H9 (cell line): ENCODE measurements around the gene ELMOD3. TPM values are rescaled to one million over a fixed set of nuclear protein-coding genes. Genes with fewer than 3 reads are reported as not detected.

Experiments
- DNase-seq: peaks from one replicate; pipeline ENCODE4 v3.0.0-alpha.2; 2017
- H2AFZ ChIP-seq: one replicate; pipeline ENCODE4 v1.6.1; 2013; ENCODE audit warnings: mild to moderate bottlenecking, low read length, control low read depth, moderate library complexity
- H2AK5ac ChIP-seq: 2 replicates; pipeline ENCODE4 v1.6.1; 2013; ENCODE audit warnings: low read length, control low read depth, mixed read lengths; ENCODE audit not compliant: insufficient read length
- H2BK120ac ChIP-seq: one replicate; pipeline ENCODE4 v1.6.1; 2013; ENCODE audit warnings: low read depth, mild to moderate bottlenecking, low read length, control low read depth, inconsistent platforms; ENCODE audit not compliant: poor library complexity, severe bottlenecking
- H2BK12ac ChIP-seq: 2 replicates; pipeline ENCODE4 v1.6.1; 2013; ENCODE audit warnings: low read length, control low read depth, mixed read lengths, low read depth; ENCODE audit not compliant: insufficient read length
- H2BK15ac ChIP-seq: 2 replicates; pipeline ENCODE4 v1.6.1; 2013; ENCODE audit warnings: low read depth, low read length, control low read depth
- H2BK20ac ChIP-seq: one replicate; pipeline ENCODE4 v1.6.1; 2013; ENCODE audit warnings: low read depth, mild to moderate bottlenecking, low read length, control low read depth, inconsistent platforms; ENCODE audit not compliant: poor library complexity, severe bottlenecking
- H2BK5ac ChIP-seq: 2 replicates; pipeline ENCODE4 v1.6.1; 2013; ENCODE audit warnings: low read length, control low read depth, mixed read lengths; ENCODE audit not compliant: insufficient read length
- H3K14ac ChIP-seq: 2 replicates; pipeline ENCODE4 v1.6.1; 2013; ENCODE audit warnings: low read length, control low read depth; ENCODE audit not compliant: insufficient read depth
- H3K18ac ChIP-seq: 2 replicates; pipeline ENCODE4 v1.6.1; 2013; ENCODE audit warnings: low read depth, mild to moderate bottlenecking, mixed read lengths, low read length, control low read depth; ENCODE audit not compliant: insufficient read length
- H3K23ac ChIP-seq: 2 replicates; pipeline ENCODE4 v1.6.1; 2013; ENCODE audit warnings: low read length, control low read depth, mixed read lengths, low read depth; ENCODE audit not compliant: insufficient read length
- H3K23me2 ChIP-seq: 2 replicates; pipeline ENCODE4 v1.6.1; 2013; ENCODE audit warnings: low read depth, mild to moderate bottlenecking, mixed read lengths, low read length, control low read depth; ENCODE audit not compliant: insufficient read length, poor library complexity, severe bottlenecking
- H3K27ac ChIP-seq: 2 replicates; pipeline ENCODE4 v1.5.1; 2013; ENCODE audit warnings: low read length, control low read depth, mixed read lengths, low read depth; ENCODE audit not compliant: insufficient read length
- H3K27me3 ChIP-seq: 2 replicates; pipeline ENCODE4 v1.6.1; 2013; ENCODE audit warnings: low read length, control low read depth, inconsistent platforms; ENCODE audit not compliant: insufficient read depth
- H3K4ac ChIP-seq: 2 replicates; pipeline ENCODE4 v1.6.1; 2013; ENCODE audit warnings: low read depth, mild to moderate bottlenecking, control low read depth, inconsistent platforms, low read length, moderate library complexity
- H3K4me1 ChIP-seq: 2 replicates; pipeline ENCODE4 v1.6.1; 2013; ENCODE audit warnings: low read length, control low read depth, inconsistent platforms; ENCODE audit not compliant: insufficient read depth
- H3K4me2 ChIP-seq: 2 replicates; pipeline ENCODE4 v1.6.1; 2013; ENCODE audit warnings: low read length, control low read depth, mixed read lengths; ENCODE audit not compliant: insufficient read length, insufficient read depth
- H3K56ac ChIP-seq: 2 replicates; pipeline ENCODE4 v1.6.1; 2013; ENCODE audit warnings: low read depth, mild to moderate bottlenecking, mixed read lengths, low read length, control low read depth; ENCODE audit not compliant: insufficient read length
- H3K79me1 ChIP-seq: 2 replicates; pipeline ENCODE4 v1.6.1; 2013; ENCODE audit warnings: low read depth, mild to moderate bottlenecking, moderate library complexity, low read length, control low read depth, inconsistent platforms; ENCODE audit not compliant: insufficient read depth, poor library complexity, severe bottlenecking
- H3K79me2 ChIP-seq: 2 replicates; pipeline ENCODE4 v1.6.1; 2013; ENCODE audit warnings: low read length, control low read depth, inconsistent platforms; ENCODE audit not compliant: insufficient read depth
- H3K9ac ChIP-seq: 2 replicates; pipeline ENCODE4 v1.6.1; 2013; ENCODE audit warnings: low read length, control low read depth, mixed read lengths; ENCODE audit not compliant: insufficient read length; ENCODE audit errors: extremely low read depth
- H3K9me3 ChIP-seq: one replicate; pipeline ENCODE4 v1.6.1; 2013; ENCODE audit warnings: low read depth, low read length, inconsistent platforms; ENCODE audit not compliant: control insufficient read depth
- H3T11ph ChIP-seq: one replicate; pipeline ENCODE4 v1.6.1; 2013; ENCODE audit warnings: mild to moderate bottlenecking, low read length, control low read depth, inconsistent platforms
- H4K20me1 ChIP-seq: one replicate; pipeline ENCODE4 v1.6.1; 2013; ENCODE audit not compliant: control insufficient read depth, insufficient read length, insufficient read depth
- H4K5ac ChIP-seq: 2 replicates; pipeline ENCODE4 v1.6.1; 2013; ENCODE audit warnings: low read depth, mild to moderate bottlenecking, mixed read lengths, low read length, control low read depth; ENCODE audit not compliant: insufficient read length
- H4K8ac ChIP-seq: replicated peaks from 2 replicates; pipeline ENCODE4 v1.6.1; 2013; ENCODE audit warnings: low read length, control low read depth, mixed read lengths, low read depth; ENCODE audit not compliant: insufficient read length
- H4K91ac ChIP-seq: 2 replicates; pipeline ENCODE4 v1.6.1; 2013; ENCODE audit warnings: low read depth, mild to moderate bottlenecking, moderate library complexity, mixed read lengths, low read length, control low read depth; ENCODE audit not compliant: insufficient read length
- H3K27ac Mint-ChIP-seq, 3 experiments: 2 replicates in 2 of 3; 3 replicates in 1 of 3; pipeline ENCODE4 v1.8.0; 2020 to 2021; ENCODE audit warnings: mixed read lengths in 3 of 3, mild to moderate bottlenecking in 1 of 3, moderate library complexity in 1 of 3
- H3K27me3 Mint-ChIP-seq: 2 replicates; pipeline ENCODE4 v1.8.0; 2021; ENCODE audit warnings: low read depth, mild to moderate bottlenecking, moderate library complexity, mixed read lengths
- H3K36me3 Mint-ChIP-seq, 3 experiments: 2 replicates in 2 of 3; 3 replicates in 1 of 3; pipeline ENCODE4 v1.8.0; 2020 to 2021; ENCODE audit warnings: low read depth in 3 of 3, mixed read lengths in 3 of 3; ENCODE audit not compliant: insufficient read depth in 1 of 3
- H3K4me1 Mint-ChIP-seq, 2 experiments: 2 replicates each; pipeline ENCODE4 v1.8.0; 2020; ENCODE audit warnings: mixed read lengths in 2 of 2
- H3K4me3 Mint-ChIP-seq, 2 experiments: 2 replicates in 1 of 2; 3 replicates in 1 of 2; pipeline ENCODE4 v1.8.0; 2020 to 2021; ENCODE audit warnings: mild to moderate bottlenecking in 2 of 2, mixed read lengths in 2 of 2, moderate library complexity in 1 of 2
- H3K9me3 Mint-ChIP-seq, 2 experiments: 2 replicates in 1 of 2; 3 replicates in 1 of 2; pipeline ENCODE4 v1.8.0; 2020; ENCODE audit warnings: mild to moderate bottlenecking in 2 of 2, mixed read lengths in 2 of 2, moderate library complexity in 1 of 2
- CTCF ChIP-seq: fragments of 200-600 bp; sonication (generic); conservative IDR thresholded peaks from 3 replicates; pipeline ENCODE4 v1.8.0; 2021; ENCODE audit warnings: antibody characterized with exemption, mild to moderate bottlenecking
- WGBS: extraction: QIAGEN DNeasy Blood & Tissue Kit; methylation state at CpG from one replicate; pipeline ENCODE4 v1.1.7; 2013; ENCODE audit warnings: missing lambda C conversion rate, low lambda C conversion rate, mixed read lengths; ENCODE audit not compliant: insufficient read length; ENCODE audit errors: extremely low coverage; 5-methylcytosine and 5-hydroxymethylcytosine counted together
- total RNA-seq: library from RNA; stranded (reverse); gene quantifications from 2 replicates; pipeline ENCODE4 v1.2.1, GENCODE V29; 2021

Gene ELMOD3
- total RNA-seq, 1 experiment from 2014 or later, result 7.6 TPM

GRCh38 chr2:85425588-85425987 is 71.0 kb downstream of the ELMOD3 start:
- H3K4me1 ChIP-seq, result peaks cover 14% of the 10 kb centered on the region; the same call in 1 of the 2 replicates
- no peak for TF ChIP-seq CTCF
- H3K18ac ChIP-seq, result no peak overlapping the region
- H3K27me3 Mint-ChIP-seq, result peaks cover 31% of the 10 kb centered on the region
- H3K23ac ChIP-seq, result no peak overlapping the region
- H2BK5ac ChIP-seq, result no peak overlapping the region
- no peak overlapping the region for H2BK12ac ChIP-seq
- no peaks in the 10 kb centered on the region for H3K79me2 ChIP-seq
- DNase-seq, result no peak
- no peak overlapping the region for H3K14ac ChIP-seq
- no peak overlapping the region for H2AFZ ChIP-seq
- H3K27ac ChIP-seq, result no peak overlapping the region
- H2BK20ac ChIP-seq, result no peak overlapping the region
- peaks cover under 1% of the 10 kb centered on the region for H4K20me1 ChIP-seq
- H3T11ph ChIP-seq, result no peak overlapping the region
- H3K9ac ChIP-seq, result no peak overlapping the region
- no peaks in the 10 kb centered on the region for H3K23me2 ChIP-seq
- H2AK5ac ChIP-seq, result no peak overlapping the region
- H3K4me2 ChIP-seq, result no peak overlapping the region
- H3K4me3 Mint-ChIP-seq, result no peak overlapping the region
- H3K9me3 ChIP-seq, result no peaks in the 10 kb centered on the region
- no CpG with 5 or more reads among the region's 3 CpGs for WGBS
- no peak overlapping the region for H4K8ac ChIP-seq
- H4K91ac ChIP-seq, result no peak overlapping the region
- no peak overlapping the region for H3K56ac ChIP-seq
- H2BK15ac ChIP-seq, result no peak overlapping the region
- H3K9me3 Mint-ChIP-seq, result no peaks in the 10 kb centered on the region
- no peaks in the 10 kb centered on the region for H3K79me1 ChIP-seq
- no peak overlapping the region for H3K4ac ChIP-seq
- H3K27me3 ChIP-seq, result no peaks in the 10 kb centered on the region
- no peak overlapping the region for H2BK120ac ChIP-seq
- peaks cover 41 to 44% of the 10 kb centered on the region in 2 experiments for H3K4me1 Mint-ChIP-seq
- H3K36me3 Mint-ChIP-seq, result no peaks in the 10 kb centered on the region; a peak in 1 of 7 replicates
- no peak overlapping the region for H3K27ac Mint-ChIP-seq
- H4K5ac ChIP-seq, result no peak overlapping the region
